CD4-positive, alpha-beta T cell (primary cell): ENCODE measurements around the gene PCBP4. TPM values are rescaled to one million over a fixed set of nuclear protein-coding genes. Genes with fewer than 3 reads are reported as not detected.

Source experiments
- ATAC-seq: fragments of 200-7000 bp; cut with Tn5 transposase; one replicate; pipeline ENCODE4 v1.10.0; 2022; ENCODE audit warnings: mild to moderate bottlenecking; ENCODE audit not compliant: poor library complexity
- CTCF ChIA-PET: fragments of 350-600 bp; sonication (Branson Sonifier 250); formaldehyde crosslinking; loops from one replicate; lab custom pipeline; 2021; ENCODE audit warnings: antibody characterized with exemption, inconsistent platforms; lab: Charles Lee
- POLR2A ChIA-PET: fragments of 350-600 bp; sonication (Branson Sonifier 250); formaldehyde crosslinking; loops from one replicate; lab custom pipeline; 2021; ENCODE audit warnings: antibody characterized with exemption, inconsistent platforms; lab: Charles Lee
- DNase-seq, 14 experiments: peaks; one replicate each; pipeline ENCODE4 v3.0.0-alpha.2; 2013 to 2020; ENCODE audit warnings: mixed read lengths in 2 of 14
- H3K27ac ChIP-seq, 2 donors: one replicate each; pipeline versions ENCODE4 v1.5.1 to v1.7.0; 2013; ENCODE audit warnings: low read length in 2 of 2, low read depth in 1 of 2, mild to moderate bottlenecking in 1 of 2
- H3K27me3 ChIP-seq, 2 experiments: 1 replicate in 1 of 2; 2 replicates in 1 of 2; pipeline versions ENCODE4 v1.6.1 to v1.7.0; 2013; ENCODE audit warnings: low read length in 2 of 2, control low read depth in 1 of 2, mild to moderate bottlenecking in 1 of 2, moderate library complexity in 1 of 2; ENCODE audit not compliant: insufficient read depth in 2 of 2, control insufficient read depth in 1 of 2
- H3K36me3 ChIP-seq: one replicate; pipeline ENCODE4 v1.6.1; 2013; ENCODE audit warnings: low read length, control low read depth; ENCODE audit not compliant: insufficient read depth
- H3K4me1 ChIP-seq: one replicate; pipeline ENCODE4 v1.6.1; 2013; ENCODE audit warnings: low read length, control low read depth; ENCODE audit not compliant: insufficient read depth
- H3K4me3 ChIP-seq: one replicate; pipeline ENCODE4 v1.5.1; 2013; ENCODE audit warnings: mild to moderate bottlenecking, low read length, moderate library complexity
- H3K9me3 ChIP-seq, 2 experiments: 1 replicate in 1 of 2; 2 replicates in 1 of 2; pipeline versions ENCODE4 v1.6.1 to v1.7.0; 2013; ENCODE audit warnings: low read length in 2 of 2, mild to moderate bottlenecking in 2 of 2, control low read depth in 1 of 2, moderate library complexity in 1 of 2; ENCODE audit not compliant: control insufficient read depth in 1 of 2, insufficient read depth in 1 of 2
- H3K27ac Mint-ChIP-seq: one replicate; pipeline ENCODE4 v1.8.0; 2020; ENCODE audit warnings: mixed read lengths
- H3K27me3 Mint-ChIP-seq: one replicate; pipeline ENCODE4 v1.8.0; 2021; ENCODE audit warnings: mixed read lengths
- H3K36me3 Mint-ChIP-seq: one replicate; pipeline ENCODE4 v1.8.0; 2021; ENCODE audit warnings: low read depth, mixed read lengths
- H3K4me1 Mint-ChIP-seq: one replicate; pipeline ENCODE4 v1.8.0; 2021; ENCODE audit warnings: low read depth, mixed read lengths
- H3K4me3 Mint-ChIP-seq: one replicate; pipeline ENCODE4 v1.8.0; 2020; ENCODE audit warnings: mild to moderate bottlenecking, mixed read lengths
- H3K9me3 Mint-ChIP-seq: one replicate; pipeline ENCODE4 v1.8.0; 2020; ENCODE audit warnings: mixed read lengths
- CTCF ChIP-seq: fragments of 200-600 bp; IDR thresholded peaks from one replicate; pipeline ENCODE4 v1.8.0; 2022; ENCODE audit warnings: antibody characterized with exemption, mild to moderate bottlenecking
- intact Hi-C, 2 experiments: fragments of 100-400 bp; cut with DNase I in 1 of 2; cut with micrococcal nuclease in 1 of 2; formaldehyde crosslinking; loops; one replicate each; pipeline versions ENCODE4 v1.15.1 to v1.9.0; 2023 to 2025; cut with DNase I, micrococcal nuclease
- total RNA-seq, 174 experiments: library from RNA in 2 of 174; stranded (reverse) in 2 of 174; gene quantifications; one replicate each; pipeline ENCODE4 v1.2.3 and lab custom pipeline; 2021 to 2026

The PCBP4 gene
- total RNA-seq, 2 experiments from 2014 or later, result 14.7 to 16.8 TPM

- Histone ChIP-seq H3K27ac (peak overlapping the region; percentile 29 to 53), H3K4me3 (no peak overlapping the region), H3K36me3 (no peaks in the 10 kb centered on the region), H3K4me1 (peaks cover 40% of the 10 kb centered on the region), H3K27me3 (no peaks in the 10 kb centered on the region), H3K9me3 (no peaks in the 10 kb centered on the region)
- Mint-ChIP-seq H3K4me3 (peak overlapping the region; percentile 38), H3K9me3 (no peaks in the 10 kb centered on the region), H3K27me3 (no peaks in the 10 kb centered on the region), H3K36me3 (no peaks in the 10 kb centered on the region), H3K27ac (peak overlapping the region; percentile 59), H3K4me1 (peaks cover 20% of the 10 kb centered on the region)
- POLR2A ChIA-PET, result interaction anchor here (1.2 to 3.9 kb wide), 3 partner anchors 10 to 17 kb away, joined by 5 to 32 read pairs (median 24); partner anchors contain the start of genes ABHD14B, PCBP4 and RPL29
- no peak for TF ChIP-seq CTCF
- DNase-seq (no peak), ATAC-seq (no peak)
- intact Hi-C loops, result no loop called here
- CTCF ChIA-PET, result interaction anchor here (2.5 to 3.8 kb wide), 2 partner anchors 11 to 18 kb away, joined by 6 to 46 read pairs; partner anchors contain the start of genes ABHD14A and ABHD14B
Measured at GRCh38 chr3:51984269-51984647, 17.0 kb upstream of the PCBP4 start.

- H3K27me3 Mint-ChIP-seq, result no peaks in the 10 kb centered on the region
- H3K4me1 Mint-ChIP-seq, result peaks cover 20% of the 10 kb centered on the region
- H3K4me1 ChIP-seq, result peaks cover 40% of the 10 kb centered on the region
- no peaks in the 10 kb centered on the region for H3K36me3 ChIP-seq
- H3K36me3 Mint-ChIP-seq, result no peaks in the 10 kb centered on the region
- ATAC-seq (peak; percentile 9), DNase-seq (no peak)
- TF ChIP-seq CTCF, result no peak
- H3K4me3 Mint-ChIP-seq, result peak overlapping the region; percentile 88
- peak overlapping the region; percentile 69 to 85 for H3K27ac ChIP-seq
- H3K27ac Mint-ChIP-seq, result peak overlapping the region; percentile 81
- intact Hi-C loops, result no loop called here
- ChIA-PET POLR2A (interaction anchor here (1.2 to 3.9 kb wide), 9 partner anchors 8 to 1367 kb away, joined by 3 to 33 read pairs (median 13); partner anchors contain the start of genes ABHD14A, ABHD14B, DUSP7 and PARP3), CTCF (interaction anchor here (0.9 to 3.8 kb wide), 6 partner anchors 11 to 260 kb away, joined by 3 to 46 read pairs (median 6); partner anchors contain the start of genes ABHD14A, ABHD14B, DUSP7 and PARP3)
- no peaks in the 10 kb centered on the region for H3K27me3 ChIP-seq
- peak overlapping the region; percentile 75 for H3K4me3 ChIP-seq
- H3K9me3 Mint-ChIP-seq, result no peaks in the 10 kb centered on the region
- H3K9me3 ChIP-seq, result no peaks in the 10 kb centered on the region
Measured at GRCh38 chr3:51983578-51984268, 16.5 kb upstream of the PCBP4 start.

- H3K4me3 Mint-ChIP-seq, result peak within 1 kb of the TSS; percentile 93
- intact Hi-C loops, result no loop called here
- peak; percentile 3 for TF ChIP-seq CTCF
Measured at GRCh38 chr3:51982838-51983577, 15.8 kb upstream of the PCBP4 start, which contains the start of gene ACY1. Gene ACY1, plus strand, starts transcription at chr3:51983535. Its CDS starts 530 bp downstream, at chr3:51984065.

More at GRCh38 chr3:51982838-51983577, 15.8 kb upstream of the PCBP4 start, which contains the start of gene ACY1:
- Histone ChIP-seq H3K27ac (peak within 1 kb of the TSS; percentile 69 to 85), H3K4me3 (peak within 1 kb of the TSS; percentile 75), H3K27me3 (no peaks in the 10 kb centered on the region), H3K36me3 (no peaks in the 10 kb centered on the region), H3K4me1 (peaks cover 41% of the 10 kb centered on the region), H3K9me3 (no peaks in the 10 kb centered on the region)
- peak; percentile 85 for ATAC-seq
- Mint-ChIP-seq H3K36me3 (no peaks in the 10 kb centered on the region), H3K9me3 (no peaks in the 10 kb centered on the region), H3K27ac (peak within 1 kb of the TSS; percentile 81), H3K27me3 (no peaks in the 10 kb centered on the region), H3K4me1 (peaks cover 20% of the 10 kb centered on the region)
- peak in 13 of 14 experiments; percentile 36 to 85 (median 56) for DNase-seq
- ChIA-PET POLR2A (interaction anchor here (0.7 to 3.9 kb wide), 14 partner anchors 9 to 1690 kb away, joined by 3 to 33 read pairs (median 4); partner anchors contain the start of genes ABHD14A, ABHD14B, DCAF1 and DUSP7), CTCF (interaction anchor here (0.7 to 3.8 kb wide), 10 partner anchors 10 to 261 kb away, joined by 3 to 46 read pairs (median 6); partner anchors contain the start of genes ABHD14A, ABHD14B, DUSP7 and PARP3)
